NK-92 treated with Interleukin-12 subunit alpha and Interleukin-12 subunit beta, amount 100 ng/mL, for 24 hours (cell line): ENCODE results near the gene DMRT1.

Source experiments
- DNase-seq: peaks from one replicate; lab custom pipeline; 2025; lab: John Stamatoyannopoulos, UW

Gene DMRT1

GRCh38 chr9:841371-842209 is at the start of gene DMRT1:
Gene DMRT1 (plus strand): TSS chr9:841697. CDS start chr9:841839, 142 bp downstream.
- DNase-seq: no peak

- DNase-seq: no peak
Measured at GRCh38 chr9:792331-793260, 48.9 kb upstream of the DMRT1 start.

- no peak for DNase-seq
Measured at GRCh38 chr9:794386-794785, 47.1 kb upstream of the DMRT1 start.

- DNase-seq: no peak
Measured at GRCh38 chr9:795869-796268, 45.6 kb upstream of the DMRT1 start.

GRCh38 chr9:800591-801150 is 40.8 kb upstream of the DMRT1 start:
- no peak for DNase-seq

- DNase-seq: no peak
Measured at GRCh38 chr9:801399-802071, 40.0 kb upstream of the DMRT1 start.

- no peak for DNase-seq
Measured at GRCh38 chr9:804026-804425, 37.5 kb upstream of the DMRT1 start.

GRCh38 chr9:805151-805550 is 36.3 kb upstream of the DMRT1 start:
- no peak for DNase-seq

GRCh38 chr9:806285-807156 is 35.0 kb upstream of the DMRT1 start:
- no peak for DNase-seq

- DNase-seq: no peak
Measured at GRCh38 chr9:811106-811531, 30.4 kb upstream of the DMRT1 start.

GRCh38 chr9:818958-819357 is 22.5 kb upstream of the DMRT1 start:
- no peak for DNase-seq

GRCh38 chr9:826500-827280 is 14.8 kb upstream of the DMRT1 start:
- no peak for DNase-seq

GRCh38 chr9:840343-840742 is 1.2 kb upstream of the DMRT1 start:
- no peak for DNase-seq

GRCh38 chr9:842635-843426 is 1.3 kb downstream of the DMRT1 start:
- no peak for DNase-seq

- no peak for DNase-seq
Measured at GRCh38 chr9:843427-843785, 1.9 kb downstream of the DMRT1 start.

- no peak for DNase-seq
Measured at GRCh38 chr9:846852-847251, 5.4 kb downstream of the DMRT1 start.

GRCh38 chr9:847505-847904 is 6.0 kb downstream of the DMRT1 start:
- DNase-seq: no peak

GRCh38 chr9:849431-849830 is 7.9 kb downstream of the DMRT1 start:
- DNase-seq: no peak

- no peak for DNase-seq
Measured at GRCh38 chr9:852539-852938, 11.0 kb downstream of the DMRT1 start.

- DNase-seq: no peak
Measured at GRCh38 chr9:859251-859650, 17.8 kb downstream of the DMRT1 start.
